ENCODE measurements around the gene SERTAD3.
"Not testable (repeated sequence)": the region's sequence is repeated elsewhere in the genome, so short reads cannot be mapped to it uniquely, and the experiment has no call there.

Gene SERTAD3, protein sequence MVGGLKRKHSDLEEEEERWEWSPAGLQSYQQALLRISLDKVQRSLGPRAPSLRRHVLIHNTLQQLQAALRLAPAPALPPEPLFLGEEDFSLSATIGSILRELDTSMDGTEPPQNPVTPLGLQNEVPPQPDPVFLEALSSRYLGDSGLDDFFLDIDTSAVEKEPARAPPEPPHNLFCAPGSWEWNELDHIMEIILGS

DNA sequence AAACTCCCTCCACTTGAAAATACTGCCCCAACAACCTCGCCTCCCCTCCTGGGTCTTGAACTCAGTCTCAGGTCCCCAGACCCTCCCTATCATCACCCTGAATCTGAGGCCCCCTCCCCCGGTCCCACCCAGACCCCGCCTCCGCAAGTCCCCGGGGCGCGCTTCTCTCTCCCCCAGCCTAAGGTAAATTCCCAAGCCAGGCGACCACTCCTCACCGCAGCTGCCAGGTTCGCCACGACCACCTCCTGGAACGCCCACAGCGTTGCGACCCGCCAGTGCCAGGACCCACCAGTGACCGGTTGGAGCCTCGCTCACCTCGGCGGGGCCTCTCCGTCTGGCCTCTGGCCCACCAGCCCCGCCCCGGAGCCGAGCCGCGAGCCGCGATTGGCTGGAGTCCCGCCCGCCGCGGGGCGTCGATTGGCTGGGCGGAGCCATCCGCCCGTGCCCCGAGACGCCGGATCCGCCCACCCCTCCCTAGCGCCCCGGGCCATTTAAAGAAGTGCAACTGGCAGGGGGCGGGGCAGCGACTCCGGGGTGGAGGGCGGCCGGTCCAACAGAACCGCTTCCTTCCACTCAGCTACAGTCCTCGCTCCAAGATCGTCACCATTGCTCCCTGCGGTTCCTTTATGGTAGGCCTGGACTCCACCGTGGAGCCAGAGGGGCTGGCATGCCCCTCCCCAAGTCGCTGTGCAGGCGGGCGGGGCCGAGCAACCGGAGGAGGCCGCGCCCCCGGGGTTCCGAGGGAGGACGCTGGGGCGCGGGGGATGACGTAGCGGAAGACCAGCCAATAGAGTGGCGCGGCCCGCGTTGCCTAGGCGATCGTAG lies at the start of gene SERTAD3:
TSS of gene SERTAD3 (minus strand) at position 336 of the 825 bp plus-strand sequence. CDS start 2,255 bp downstream, outside the sequence.
- DNase-seq = peak; percentile 93

DNA sequence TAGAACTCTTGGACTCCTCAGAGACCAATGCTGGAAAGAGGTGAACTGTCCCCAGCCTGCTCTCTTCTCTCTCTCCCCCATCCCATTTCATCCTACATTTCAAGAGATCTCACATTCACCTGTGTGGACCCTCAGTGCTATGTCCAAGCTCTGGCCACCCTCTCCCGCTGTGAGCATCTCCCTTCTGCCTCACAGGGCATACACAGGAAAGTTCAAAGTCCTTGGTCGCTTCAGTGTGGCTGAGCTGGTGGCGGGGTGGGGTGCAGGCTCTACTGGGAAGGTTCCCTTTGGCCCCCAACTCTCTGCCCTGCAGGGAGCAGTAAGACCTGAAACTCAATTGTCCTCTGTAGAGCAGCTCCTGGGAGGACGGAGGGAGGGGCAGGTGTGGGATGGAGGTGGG lies 49.6 kb upstream of the SERTAD3 start:
- DNase-seq = no peak

DNA sequence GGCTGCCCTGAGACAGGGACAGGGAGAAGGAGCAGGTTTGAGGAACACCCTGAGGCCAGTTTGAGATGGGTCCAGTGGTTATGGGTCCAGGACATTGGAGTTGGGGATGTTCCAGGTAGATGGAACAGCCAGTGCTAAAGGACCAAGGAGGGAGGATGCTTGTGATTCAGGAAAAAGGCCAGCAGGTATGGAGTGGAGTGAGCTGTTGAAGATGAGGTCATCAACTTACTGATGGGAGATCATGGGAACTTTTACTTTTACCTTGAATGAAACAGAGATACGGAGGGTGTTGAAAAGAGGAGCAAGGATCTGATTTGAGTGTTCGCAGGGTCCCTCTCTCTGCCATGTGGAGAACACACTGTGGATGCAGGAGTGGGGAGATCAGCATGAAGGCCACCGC lies 48.1 kb upstream of the SERTAD3 start:
- DNase-seq = no peak

DNA sequence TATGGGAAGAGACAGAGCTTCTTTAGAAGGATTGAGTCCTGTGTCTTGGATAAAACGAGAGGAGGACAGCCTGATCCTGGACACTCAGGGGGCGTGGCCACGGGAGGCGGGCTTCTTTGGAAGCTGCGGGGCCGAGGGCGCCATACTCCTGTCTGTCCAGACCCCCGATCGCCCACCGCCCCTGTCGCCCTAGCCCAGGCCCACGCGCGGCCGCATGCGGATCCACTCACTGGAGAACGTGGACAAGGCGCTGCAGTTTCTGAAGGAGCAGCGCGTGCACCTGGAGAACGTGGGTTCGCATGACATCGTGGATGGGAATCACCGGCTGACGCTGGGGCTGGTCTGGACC lies 45.7 kb upstream of the SERTAD3 start:
- DNase-seq = no peak

DNA sequence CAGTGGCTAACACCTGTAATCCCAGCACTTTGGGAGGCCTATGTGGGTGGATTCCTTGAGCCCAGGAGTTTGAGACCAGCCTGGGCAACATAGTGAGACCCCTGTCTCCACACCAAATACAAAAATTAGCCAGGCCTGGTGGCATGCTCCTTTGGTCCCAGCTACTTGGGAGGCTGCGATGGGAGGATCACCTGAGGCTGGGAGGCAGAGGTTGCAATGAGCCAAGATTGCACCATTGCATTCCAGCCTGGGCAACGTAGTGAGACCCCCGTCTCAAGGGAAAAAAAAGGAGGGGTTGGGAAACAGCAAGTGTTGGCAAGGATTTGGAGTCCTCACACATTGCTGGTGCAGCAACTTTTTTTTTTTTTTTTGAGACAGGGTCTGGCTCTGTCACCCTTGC lies 41.9 kb upstream of the SERTAD3 start:
- no peak for DNase-seq

DNA sequence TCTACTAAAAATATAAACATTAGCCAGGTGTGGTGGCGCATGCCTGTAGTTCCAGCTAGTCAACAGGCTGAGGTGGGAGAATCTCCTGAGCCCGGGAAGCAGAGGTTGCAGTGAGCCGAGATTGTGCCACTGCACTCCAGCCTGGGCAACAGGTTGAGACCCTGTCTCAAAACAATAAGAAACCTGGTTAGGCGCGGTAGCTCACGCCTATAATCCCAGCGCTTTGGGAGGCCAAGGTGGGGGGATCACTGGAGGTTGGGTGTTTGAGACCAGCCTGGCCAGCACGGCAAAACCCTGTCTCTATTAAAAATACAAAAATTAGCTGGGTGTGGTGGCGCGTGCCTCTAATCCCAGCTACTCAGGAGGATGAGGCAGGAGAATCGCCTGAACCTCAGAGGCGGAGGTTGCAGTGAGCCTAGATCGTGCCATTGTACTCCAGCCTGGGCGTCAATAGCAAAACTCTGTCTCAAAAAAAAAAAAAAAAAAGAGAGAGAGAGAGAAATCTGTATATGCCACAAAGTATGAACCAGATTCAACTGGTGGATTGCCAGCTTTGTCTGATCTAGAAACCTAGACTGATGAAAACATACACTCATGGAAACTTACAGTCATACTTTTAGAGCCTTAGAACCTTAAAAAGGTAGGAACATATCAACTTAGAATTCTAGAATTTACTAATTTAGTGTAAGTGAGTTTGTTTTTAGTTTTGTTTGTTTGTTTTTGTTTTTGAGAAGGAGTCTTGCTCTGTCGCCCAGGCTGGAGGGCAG lies 31.9 kb upstream of the SERTAD3 start:
- not testable (repeated sequence) for DNase-seq

DNA sequence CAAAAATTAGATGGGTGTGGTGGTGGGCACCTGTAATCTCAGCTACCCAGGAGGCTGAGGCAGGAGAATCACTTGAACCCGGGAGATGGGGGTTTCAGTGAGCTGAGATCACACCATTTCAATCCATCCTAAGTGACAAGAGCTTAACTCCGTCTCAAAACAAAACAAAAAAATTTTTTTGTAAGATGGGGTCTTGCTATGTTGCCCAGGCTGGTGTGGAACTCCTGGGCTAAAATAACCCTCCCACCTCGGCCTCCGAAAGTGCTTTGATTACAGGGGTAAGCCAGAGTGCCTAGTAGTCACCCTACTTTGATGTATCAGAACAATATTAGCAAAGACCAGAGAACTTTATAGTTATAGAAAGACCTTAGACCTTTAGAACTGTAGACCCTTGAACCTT lies 30.6 kb upstream of the SERTAD3 start:
- DNase-seq = no peak

DNA sequence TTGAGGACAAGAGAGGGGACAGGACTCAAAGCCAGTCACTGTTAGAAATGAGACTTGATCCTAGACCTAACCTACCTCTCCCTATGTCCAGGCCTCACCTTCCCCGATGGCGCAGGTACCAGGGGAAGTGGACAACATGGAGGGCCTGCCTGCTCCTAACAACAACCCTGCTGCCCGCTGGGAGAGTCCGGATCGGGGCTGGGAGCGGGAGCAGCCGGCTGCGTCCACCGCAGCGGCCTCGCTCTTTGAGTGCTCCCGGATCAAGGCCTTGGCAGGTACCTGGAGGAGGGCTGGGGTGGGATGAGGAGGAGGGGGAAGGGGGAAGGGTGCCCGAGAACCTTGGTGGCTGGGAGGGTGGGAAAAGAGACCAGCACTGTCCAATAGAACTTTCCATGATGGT lies 28.4 kb upstream of the SERTAD3 start:
- no peak for DNase-seq

DNA sequence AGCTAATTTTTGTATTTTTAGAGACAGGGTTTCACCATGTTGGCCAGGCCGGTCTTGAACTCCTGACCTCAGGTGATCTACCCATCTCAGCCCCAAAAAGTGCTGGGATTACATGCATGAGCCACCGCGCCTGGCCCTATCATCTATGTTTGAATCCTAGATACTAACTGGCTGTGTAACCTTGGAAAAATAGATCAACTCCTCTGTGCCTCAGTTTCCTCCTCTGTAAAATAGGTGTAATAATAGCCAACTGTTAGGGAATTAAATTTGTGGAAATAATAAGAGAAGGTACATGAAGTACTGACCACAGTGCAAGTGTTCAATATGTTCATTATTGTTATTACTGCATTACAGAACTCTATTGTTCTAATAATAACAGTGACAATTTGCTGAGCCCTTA lies 27.0 kb upstream of the SERTAD3 start:
- no peak for DNase-seq

DNA sequence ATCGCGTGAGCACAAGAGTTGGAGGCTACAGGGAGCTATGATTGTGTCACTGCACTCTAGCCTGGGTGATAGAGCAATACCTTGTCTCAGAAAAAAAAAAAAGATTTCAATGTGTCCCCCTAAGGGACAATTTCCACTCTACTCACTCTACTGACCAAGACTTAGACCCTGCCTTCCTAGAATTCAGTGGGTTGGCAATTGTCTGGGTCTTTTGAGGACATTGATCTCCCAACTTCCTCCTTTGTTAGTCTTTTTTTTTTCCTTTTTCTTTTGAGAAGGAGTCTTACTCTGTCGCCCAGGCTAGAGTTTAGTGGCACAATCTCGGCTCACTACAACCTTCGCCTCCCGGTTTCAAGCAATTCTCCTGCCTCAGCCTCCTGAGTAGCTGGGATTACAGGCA lies 24.9 kb upstream of the SERTAD3 start:
- DNase-seq = no peak

DNA sequence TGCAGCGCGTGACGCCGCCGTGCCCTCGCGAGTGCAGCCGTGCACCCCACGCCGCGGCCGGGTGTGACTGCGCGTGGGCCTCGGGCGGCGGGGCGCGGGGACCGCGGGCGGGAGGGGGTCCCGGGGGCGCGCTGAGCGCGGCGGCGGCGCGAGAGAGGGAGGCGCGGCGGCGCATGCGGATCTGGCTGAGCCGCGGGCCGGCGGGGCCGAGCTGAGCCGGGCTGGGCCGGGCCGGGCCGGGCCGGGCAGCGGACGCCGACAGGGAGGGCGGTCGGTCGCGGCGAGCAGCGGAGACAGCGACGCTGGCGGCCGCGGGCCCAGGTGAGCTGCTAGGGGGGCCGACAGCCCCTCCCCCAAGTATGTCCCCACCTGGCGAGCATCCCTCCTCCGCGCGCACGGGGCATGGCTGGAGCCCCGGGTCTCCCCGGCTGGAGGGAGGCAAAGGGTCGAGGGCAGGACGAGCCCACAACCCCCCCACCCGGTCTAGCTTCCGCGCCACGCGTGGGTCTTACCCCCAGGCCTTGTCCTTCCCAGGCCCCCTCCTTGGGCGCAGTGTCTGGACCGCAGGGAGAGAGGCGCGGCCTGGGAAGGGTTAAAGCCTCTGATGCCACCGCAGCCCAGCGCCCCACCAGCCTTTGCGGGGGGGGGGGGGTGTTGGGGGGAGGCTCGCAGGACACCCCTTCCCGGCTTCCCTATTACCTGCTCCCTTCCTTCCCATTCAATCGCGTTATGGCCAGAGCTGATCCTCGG lies 23.0 kb upstream of the SERTAD3 start, which contains the start of gene SPTBN4:
TSS of gene SPTBN4 (plus strand) at position 17 of the 750 bp plus-strand sequence. CDS start 5,621 bp downstream, outside the sequence.
- DNase-seq = no peak

DNA sequence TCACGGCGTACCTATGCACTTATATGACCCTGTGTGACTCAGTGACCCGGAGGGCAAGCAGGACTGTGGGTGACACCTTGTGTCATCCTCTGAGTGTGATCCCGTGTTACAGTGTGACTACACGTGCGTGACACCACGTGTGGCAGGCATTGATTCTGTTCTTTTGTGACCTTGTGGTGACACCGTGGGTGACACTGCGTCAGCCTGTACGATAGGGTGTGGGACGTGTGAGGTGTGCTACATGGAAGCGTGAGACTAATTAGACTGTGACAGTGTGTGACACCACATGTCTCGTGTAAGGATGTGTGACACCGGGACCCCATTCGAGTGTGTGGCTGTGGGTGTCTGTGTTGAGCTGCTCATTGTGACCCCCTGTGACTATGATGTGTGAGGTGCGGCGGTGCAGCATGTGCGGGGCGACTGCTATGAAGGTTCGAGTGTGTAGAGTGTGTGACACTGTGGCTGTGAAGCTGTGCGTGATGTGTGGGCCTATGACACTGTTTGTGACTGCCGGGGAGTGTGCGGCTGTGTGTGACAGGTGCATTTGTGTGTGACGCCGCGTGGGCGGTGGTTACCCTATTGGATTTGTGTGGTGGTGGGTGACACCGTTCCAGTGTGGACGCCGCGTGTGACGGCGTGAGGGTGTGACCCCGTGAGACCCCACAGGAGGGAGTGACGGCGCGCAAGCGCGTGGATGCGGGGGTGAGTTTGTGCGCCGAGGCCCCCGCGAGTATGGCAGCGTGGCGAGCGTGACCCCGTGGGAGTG lies 22.3 kb upstream of the SERTAD3 start:
- DNase-seq = no peak

DNA sequence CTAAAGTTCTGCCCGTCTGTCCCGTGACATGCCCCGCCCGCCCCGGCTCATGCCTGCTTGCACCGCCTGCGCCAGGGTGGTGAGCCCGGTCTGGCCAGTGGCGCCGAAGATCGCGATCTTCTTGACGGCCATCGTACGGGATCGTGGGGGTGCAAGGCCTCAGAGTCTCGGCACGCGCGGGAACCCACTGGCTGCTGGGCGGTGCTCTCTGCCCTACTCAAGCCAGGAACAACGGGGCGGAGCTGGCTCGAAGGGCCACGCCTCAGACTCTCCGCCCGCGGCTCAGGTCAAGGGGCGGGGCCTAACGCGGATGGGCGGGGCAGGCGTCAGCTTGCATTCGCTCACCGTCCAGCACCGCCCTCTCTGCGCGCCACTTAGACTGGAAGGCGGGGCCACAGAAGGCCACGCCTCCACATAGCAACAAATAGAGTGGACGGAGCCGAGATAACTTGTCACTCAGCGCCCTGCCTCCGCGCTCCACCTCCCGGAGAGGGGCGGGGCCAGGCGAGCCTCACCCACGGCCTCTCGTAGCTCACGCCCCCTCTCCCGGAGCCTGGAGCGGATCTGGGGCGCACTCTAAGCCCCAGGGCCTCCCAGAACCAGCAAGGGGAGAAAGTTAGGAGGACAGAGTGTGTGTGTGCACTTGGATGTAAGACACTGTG lies 21.6 kb upstream of the SERTAD3 start, which contains the start of gene BLVRB:
TSS of gene BLVRB (minus strand) at position 189 of the 662 bp plus-strand sequence. CDS start at position 132, 57 bp downstream.
- peak; percentile 100 for DNase-seq

DNA sequence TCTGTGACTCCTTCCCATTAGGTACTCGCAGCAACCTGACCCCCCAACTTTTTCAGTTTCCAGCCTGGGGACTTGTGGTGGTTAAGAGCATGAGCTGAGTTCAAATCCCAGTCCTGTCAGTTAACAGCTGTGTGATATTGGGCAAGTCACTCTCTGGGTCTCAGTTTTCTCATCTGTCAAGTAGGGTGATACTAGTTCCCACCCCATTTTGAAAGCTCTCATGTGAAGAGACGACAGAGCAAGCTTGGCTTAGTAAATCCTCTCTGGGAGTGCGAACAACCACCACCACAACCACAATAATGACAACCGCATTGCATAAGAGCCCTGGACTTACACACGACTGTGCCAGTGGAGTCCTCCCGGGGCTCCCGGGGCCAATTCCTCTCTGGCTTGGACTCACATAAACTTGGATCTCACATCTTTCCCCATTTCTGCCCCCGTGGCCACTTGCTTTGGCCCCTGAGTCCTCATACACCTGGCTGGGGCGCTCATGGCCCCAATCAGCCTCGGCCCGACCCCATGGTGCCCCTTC lies 21.0 kb upstream of the SERTAD3 start:
- peak; percentile 90 for DNase-seq

DNA sequence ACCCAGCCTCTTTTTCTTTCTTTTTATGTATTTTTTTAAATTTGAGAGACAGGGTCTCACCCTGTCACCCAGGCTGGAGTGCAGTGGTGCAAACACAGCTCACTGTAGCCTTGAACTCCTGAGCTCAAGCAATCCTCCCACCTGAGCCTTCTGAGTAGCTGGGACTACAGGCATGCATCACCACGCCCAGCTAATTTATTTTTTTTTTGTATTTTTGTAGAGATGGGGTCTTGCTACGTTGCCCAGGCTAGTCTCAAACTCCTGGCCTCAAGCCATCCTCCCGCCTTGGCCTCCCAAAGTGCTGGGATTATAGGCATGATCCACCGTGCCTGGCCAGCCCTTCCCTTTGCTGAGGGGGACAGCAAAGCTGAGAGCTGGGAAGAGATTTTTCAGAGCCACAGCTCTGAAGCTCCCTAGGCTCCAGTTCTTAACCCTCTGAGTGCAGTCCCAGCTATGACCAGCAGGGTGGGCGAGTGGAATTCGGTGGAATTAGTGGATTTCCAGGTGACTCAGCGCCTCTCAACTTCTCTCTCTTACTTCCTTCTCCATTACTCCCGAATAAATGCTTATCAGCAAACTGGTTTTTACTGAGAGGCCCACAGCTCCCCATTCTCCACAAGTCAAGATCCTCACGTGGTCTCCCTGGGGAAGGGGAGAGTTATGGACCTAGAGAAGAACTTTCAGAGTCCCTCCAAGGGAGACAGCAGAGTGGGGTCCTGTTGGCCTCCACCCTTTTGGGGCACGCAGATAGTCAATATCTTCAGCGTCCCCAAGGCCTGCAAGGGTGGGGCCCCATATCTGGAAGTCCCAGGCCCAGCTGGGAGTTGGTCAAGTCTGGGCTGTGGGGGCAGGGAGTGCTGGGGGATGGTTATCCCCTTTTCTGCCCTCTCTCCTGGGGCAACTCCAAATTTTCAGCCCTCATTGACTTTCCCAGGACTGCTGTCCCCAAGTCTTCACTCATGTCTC lies 20.2 kb upstream of the SERTAD3 start:
- peak; percentile 98 for DNase-seq

DNA sequence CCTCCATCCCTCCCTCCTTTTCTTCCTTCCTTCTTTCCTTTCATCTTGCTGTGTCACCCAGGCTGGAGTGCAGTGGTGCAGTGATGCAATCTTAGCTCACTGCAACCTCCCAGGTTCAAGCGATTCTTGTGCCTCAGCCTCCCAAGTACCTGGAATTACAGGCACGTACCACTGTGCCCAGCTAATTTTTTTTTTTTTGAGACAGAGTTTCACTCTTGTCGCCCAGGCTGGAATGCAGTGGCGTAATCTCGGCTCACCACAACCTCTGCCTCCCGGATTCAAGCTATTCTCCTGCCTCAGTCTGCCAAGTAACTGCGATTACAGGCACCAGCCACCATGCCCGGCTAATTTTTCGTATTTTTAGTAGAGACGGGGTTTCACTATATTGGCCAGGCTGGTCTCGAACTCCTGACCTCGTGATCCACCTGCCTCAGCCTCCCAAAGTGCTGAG lies 19.5 kb upstream of the SERTAD3 start:
- DNase-seq = not testable (repeated sequence)

DNA sequence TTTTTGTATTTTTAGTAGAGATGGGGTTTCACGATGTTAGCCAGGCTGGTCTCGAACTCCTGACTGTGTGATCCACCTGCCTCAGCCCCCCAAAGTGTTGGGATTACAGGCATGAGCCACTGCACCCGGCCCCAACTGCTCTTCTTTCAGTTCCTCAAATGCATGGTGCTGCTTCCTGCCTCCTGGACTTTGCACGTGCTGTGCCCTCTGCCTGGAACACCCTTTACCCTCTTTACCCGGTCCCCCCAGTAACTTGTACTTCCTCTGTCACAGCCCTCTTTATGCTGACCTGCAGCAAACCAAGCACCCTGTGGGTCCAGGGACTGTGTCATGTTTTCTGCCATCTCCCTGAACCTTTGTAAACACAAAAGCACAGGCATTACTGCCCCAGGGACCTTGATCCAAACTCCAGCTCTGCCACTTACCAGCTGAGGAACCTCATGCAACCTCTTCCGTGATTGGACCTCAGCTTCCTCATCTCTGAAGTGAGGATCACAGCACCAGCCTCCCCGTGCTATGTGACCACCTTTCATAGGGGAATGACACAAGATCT lies 17.6 kb upstream of the SERTAD3 start:
- no peak for DNase-seq

DNA sequence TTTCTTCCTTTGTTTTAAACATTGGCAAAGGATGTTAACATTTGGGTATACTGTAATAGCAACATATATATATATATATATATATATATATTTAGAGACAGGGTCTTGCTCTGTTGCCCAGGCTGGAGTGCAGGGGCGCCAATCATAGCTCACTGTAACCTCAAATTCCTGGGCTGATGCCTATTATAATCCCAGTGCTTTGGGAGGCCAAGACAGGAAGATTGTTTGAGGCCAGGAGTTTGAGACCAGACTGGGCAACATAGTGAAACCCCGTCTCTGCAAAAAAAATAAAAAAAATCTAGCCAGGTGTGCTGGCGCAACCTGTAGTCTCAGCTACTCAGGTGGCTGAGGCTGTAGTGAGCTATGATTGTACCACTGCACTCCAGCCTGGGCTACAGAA lies 16.1 kb upstream of the SERTAD3 start:
- DNase-seq = no peak

DNA sequence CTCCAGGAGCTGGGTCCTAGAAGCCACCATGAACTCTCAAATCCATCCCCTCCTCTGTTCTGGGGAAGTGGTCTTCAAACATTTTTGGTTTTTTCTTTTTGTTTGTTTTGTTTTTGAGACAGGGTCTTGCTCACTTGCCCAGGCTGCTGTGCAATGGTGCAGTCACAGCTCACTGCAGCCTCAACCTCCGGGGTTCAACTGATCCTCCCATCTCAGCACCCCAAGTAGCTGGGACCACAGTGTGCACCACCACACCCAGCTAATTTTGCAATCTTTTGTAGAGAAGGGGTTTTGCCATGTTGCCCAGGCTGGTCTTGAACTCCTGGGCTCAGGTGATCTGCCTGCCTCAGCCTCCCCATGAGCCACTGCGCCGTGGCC lies 14.5 kb upstream of the SERTAD3 start:
- DNase-seq = no peak
